Activated B cell treated with CpG ODN at 0.5 μM for 24 hours (primary cell): Measurements from ENCODE around the gene WEE1. TPM values are rescaled to one million over a fixed set of nuclear protein-coding genes. Genes with fewer than 3 reads are reported as not detected.

ENCODE experiments used
- ATAC-seq: fragments of 200-7000 bp; cut with Tn5 transposase; one replicate; pipeline ENCODE4 v1.10.0; 2021; ENCODE audit warnings: low read depth, mild to moderate bottlenecking, moderate library complexity
- CTCF ChIA-PET: fragments of 350-600 bp; sonication (Branson Sonifier 250); formaldehyde crosslinking; loops from one replicate; lab custom pipeline; 2021; ENCODE audit warnings: antibody characterized with exemption; lab: Charles Lee
- POLR2A ChIA-PET: fragments of 350-600 bp; sonication (Branson Sonifier 250); formaldehyde crosslinking; loops from one replicate; lab custom pipeline; 2021; ENCODE audit warnings: antibody characterized with exemption; lab: Charles Lee
- DNase-seq: peaks from one replicate; pipeline ENCODE4 v3.0.0; 2022
- H3K27ac Mint-ChIP-seq: one replicate; pipeline ENCODE4 v1.8.0; 2020; ENCODE audit warnings: mixed read lengths
- H3K27me3 Mint-ChIP-seq: one replicate; pipeline ENCODE4 v1.8.0; 2021; ENCODE audit warnings: mixed read lengths
- H3K36me3 Mint-ChIP-seq: one replicate; pipeline ENCODE4 v1.8.0; 2021; ENCODE audit warnings: low read depth, mixed read lengths
- H3K4me1 Mint-ChIP-seq: one replicate; pipeline ENCODE4 v1.8.0; 2021; ENCODE audit warnings: mixed read lengths
- H3K4me3 Mint-ChIP-seq: one replicate; pipeline ENCODE4 v1.8.0; 2020; ENCODE audit warnings: mild to moderate bottlenecking, mixed read lengths
- H3K9me3 Mint-ChIP-seq: one replicate; pipeline ENCODE4 v1.8.0; 2020; ENCODE audit warnings: mixed read lengths
- intact Hi-C: fragments of 100-400 bp; cut with micrococcal nuclease; formaldehyde crosslinking; loops from one replicate; pipeline ENCODE4 v1.15.1; 2024
- total RNA-seq: library from RNA; stranded (reverse); gene quantifications from 2 replicates; pipeline ENCODE4 v1.2.3, GENCODE V29; 2022
- TF ChIP-seq, protein P1 (sequence below): fragments of 200-600 bp; IDR thresholded peaks from one replicate; pipeline ENCODE4 v1.8.0; 2022; ENCODE audit warnings: antibody characterized with exemption, mild to moderate bottlenecking

Gene WEE1
- total RNA-seq, 1 donor from 2014 or later = 33.7 TPM

GRCh38 chr11:9568854-9569587, 4.4 kb upstream of the WEE1 start:
- CTCF ChIA-PET = interaction anchor here (1.0 to 1.5 kb wide), 2 partner anchors 34 to 35 kb away, joined by 4 to 5 read pairs; no protein-coding TSS in a partner anchor
- POLR2A ChIA-PET = interaction anchor here (0.7 to 1.3 kb wide), 2 partner anchors 32 to 1168 kb away, joined by 3 to 4 read pairs; no protein-coding TSS in a partner anchor
- H3K27me3 Mint-ChIP-seq = no peaks in the 10 kb centered on the region
- peak overlapping the region; percentile 68 for H3K4me3 Mint-ChIP-seq
- no peaks in the 10 kb centered on the region for H3K9me3 Mint-ChIP-seq
- no peaks in the 10 kb centered on the region for H3K36me3 Mint-ChIP-seq
- DNase-seq (no peak), ATAC-seq (no peak)
- H3K27ac Mint-ChIP-seq = peak overlapping the region; percentile 89
- intact Hi-C loops = no loop called here
- TF ChIP-seq, protein P1, sequence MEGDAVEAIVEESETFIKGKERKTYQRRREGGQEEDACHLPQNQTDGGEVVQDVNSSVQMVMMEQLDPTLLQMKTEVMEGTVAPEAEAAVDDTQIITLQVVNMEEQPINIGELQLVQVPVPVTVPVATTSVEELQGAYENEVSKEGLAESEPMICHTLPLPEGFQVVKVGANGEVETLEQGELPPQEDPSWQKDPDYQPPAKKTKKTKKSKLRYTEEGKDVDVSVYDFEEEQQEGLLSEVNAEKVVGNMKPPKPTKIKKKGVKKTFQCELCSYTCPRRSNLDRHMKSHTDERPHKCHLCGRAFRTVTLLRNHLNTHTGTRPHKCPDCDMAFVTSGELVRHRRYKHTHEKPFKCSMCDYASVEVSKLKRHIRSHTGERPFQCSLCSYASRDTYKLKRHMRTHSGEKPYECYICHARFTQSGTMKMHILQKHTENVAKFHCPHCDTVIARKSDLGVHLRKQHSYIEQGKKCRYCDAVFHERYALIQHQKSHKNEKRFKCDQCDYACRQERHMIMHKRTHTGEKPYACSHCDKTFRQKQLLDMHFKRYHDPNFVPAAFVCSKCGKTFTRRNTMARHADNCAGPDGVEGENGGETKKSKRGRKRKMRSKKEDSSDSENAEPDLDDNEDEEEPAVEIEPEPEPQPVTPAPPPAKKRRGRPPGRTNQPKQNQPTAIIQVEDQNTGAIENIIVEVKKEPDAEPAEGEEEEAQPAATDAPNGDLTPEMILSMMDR = no peak
- peaks cover 53% of the 10 kb centered on the region for H3K4me1 Mint-ChIP-seq

- ChIA-PET CTCF (interaction anchor here (1.0 kb wide), 1 partner anchor 34 kb away, joined by 5 read pairs; no protein-coding TSS in a partner anchor), POLR2A (interaction anchor here (0.7 to 1.3 kb wide), 2 partner anchors 31 to 1167 kb away, joined by 3 to 4 read pairs; no protein-coding TSS in a partner anchor)
- H3K27ac Mint-ChIP-seq = peak overlapping the region; percentile 89
- no peak for ATAC-seq
- peaks cover 53% of the 10 kb centered on the region for H3K4me1 Mint-ChIP-seq
- DNase-seq = no peak
- H3K36me3 Mint-ChIP-seq = peaks cover 2% of the 10 kb centered on the region
- H3K27me3 Mint-ChIP-seq = no peaks in the 10 kb centered on the region
- intact Hi-C loops = loop anchor here (10.0 kb wide), 1 partner anchor 255 kb away; the partner anchor contains the start of gene TMEM41B
- TF ChIP-seq, protein P1 = no peak
- H3K4me3 Mint-ChIP-seq = peak overlapping the region; percentile 68
- no peaks in the 10 kb centered on the region for H3K9me3 Mint-ChIP-seq
Measured at GRCh38 chr11:9569588-9570164, 3.8 kb upstream of the WEE1 start.

- intact Hi-C loops = loop anchor here (10.0 kb wide), 1 partner anchor 256 kb away; the partner anchor contains the start of gene TMEM41B
- no peak for ATAC-seq
- Mint-ChIP-seq H3K27ac (peak overlapping the region; percentile 89), H3K27me3 (no peaks in the 10 kb centered on the region), H3K4me1 (peaks cover 61% of the 10 kb centered on the region), H3K4me3 (peak overlapping the region; percentile 32), H3K36me3 (peaks cover 9% of the 10 kb centered on the region), H3K9me3 (no peaks in the 10 kb centered on the region)
- TF ChIP-seq, protein P1 = no peak
- no peak for DNase-seq
- POLR2A ChIA-PET = interaction anchor here (0.7 kb wide), 1 partner anchor 37 kb away, joined by 3 read pairs; no protein-coding TSS in a partner anchor
- CTCF ChIA-PET = no interaction called here
Measured at GRCh38 chr11:9570313-9571025, 3.0 kb upstream of the WEE1 start.

GRCh38 chr11:9571071-9571762, 2.3 kb upstream of the WEE1 start:
- CTCF ChIA-PET = no interaction called here
- POLR2A ChIA-PET = interaction anchor here (0.8 to 1.2 kb wide), 3 partner anchors 10 to 38 kb away, joined by 3 to 5 read pairs (median 3); no protein-coding TSS in a partner anchor
- Mint-ChIP-seq H3K27me3 (no peaks in the 10 kb centered on the region), H3K27ac (peak overlapping the region; percentile 24), H3K36me3 (peaks cover 14% of the 10 kb centered on the region), H3K4me1 (peaks cover 60% of the 10 kb centered on the region), H3K4me3 (peak overlapping the region; percentile 32), H3K9me3 (no peaks in the 10 kb centered on the region)
- intact Hi-C loops = loop anchor here (10.0 kb wide), 1 partner anchor 256 kb away; the partner anchor contains the start of gene TMEM41B
- DNase-seq (no peak), ATAC-seq (no peak)
- TF ChIP-seq, protein P1 = no peak
